A673 (cell line): ENCODE measurements around the gene SPTSSB.

ENCODE experiments used
- CTCF ChIP-seq: fragments of 300-800, 200-600 bp; sonication (generic); conservative IDR thresholded peaks from 2 replicates; pipeline ENCODE4 v1.5.1; 2017; ENCODE audit warnings: low read depth, mild to moderate bottlenecking, antibody characterized with exemption, low read length, moderate library complexity, mixed read lengths
- EZH2 ChIP-seq: fragments of 200-600 bp; sonication (generic); IDR thresholded peaks from 2 replicates; pipeline ENCODE4 v1.6.1; 2017; ENCODE audit warnings: borderline replicate concordance, low read depth, mild to moderate bottlenecking, mixed read lengths, antibody characterized with exemption, low read length; ENCODE audit not compliant: poor library complexity, severe bottlenecking

- TF ChIP-seq CTCF (no peak), EZH2 (no peak)
Observed at GRCh38 chr3:161358488-161358887, 12.8 kb downstream of the SPTSSB start.
